Ascending aorta (tissue), 2 donors: ENCODE results near the gene SLC22A23. TPM values are rescaled to one million over a fixed set of nuclear protein-coding genes. Genes with fewer than 3 reads are reported as not detected.

Source experiments
- DNase-seq, 2 donors: peaks; one replicate each; pipeline ENCODE4 v3.0.0-alpha.2; 2019; ENCODE audit warnings: low spot score in 2 of 2
- H3K27ac ChIP-seq, 2 donors: fragments of 200-600 bp; sonication (generic); one replicate each; pipeline ENCODE4 v1.5.1; 2016 to 2017; ENCODE audit warnings: mild to moderate bottlenecking in 1 of 2
- H3K27me3 ChIP-seq: fragments of 200-600 bp; sonication (generic); one replicate; pipeline ENCODE4 v1.5.1; 2017
- H3K36me3 ChIP-seq, 2 donors: fragments of 200-600 bp; sonication (generic); one replicate each; pipeline ENCODE4 v1.5.1; 2016
- H3K4me1 ChIP-seq, 2 donors: fragments of 200-600 bp; sonication (generic); one replicate each; pipeline ENCODE4 v1.5.1; 2016 to 2017; ENCODE audit warnings: mild to moderate bottlenecking in 1 of 2
- H3K4me3 ChIP-seq, 2 donors: fragments of 200-600 bp; sonication (generic); one replicate each; pipeline ENCODE4 v1.5.1; 2016 to 2017; ENCODE audit warnings: mild to moderate bottlenecking in 1 of 2
- H3K9me3 ChIP-seq, 2 donors: fragments of 200-600 bp; sonication (generic); one replicate each; pipeline ENCODE4 v1.5.1; 2016
- intact Hi-C: fragments of 100-400 bp; cut with DNase I; formaldehyde crosslinking; loops from one replicate; pipeline ENCODE4 v1.15.1; 2023
- total RNA-seq: library from RNA; depleted of rRNA; stranded (reverse); fragments of >200 nt; gene quantifications from one replicate; pipeline ENCODE4 v1.1.0, GENCODE V29; 2016
- TF ChIP-seq, protein P1 (sequence below), 3 experiments: fragments of 200-600 bp in 2 of 3; fragments of 450-650 bp in 1 of 3; sonication (generic) in 2 of 3; IDR thresholded peaks; one replicate each; pipeline ENCODE4 v1.5.1; 2016 to 2019; ENCODE audit warnings: antibody characterized with exemption in 3 of 3, mild to moderate bottlenecking in 1 of 3, moderate library complexity in 1 of 3

SLC22A23 gene
- total RNA-seq, 1 donor from 2014 or later = 42.0 TPM

DNA sequence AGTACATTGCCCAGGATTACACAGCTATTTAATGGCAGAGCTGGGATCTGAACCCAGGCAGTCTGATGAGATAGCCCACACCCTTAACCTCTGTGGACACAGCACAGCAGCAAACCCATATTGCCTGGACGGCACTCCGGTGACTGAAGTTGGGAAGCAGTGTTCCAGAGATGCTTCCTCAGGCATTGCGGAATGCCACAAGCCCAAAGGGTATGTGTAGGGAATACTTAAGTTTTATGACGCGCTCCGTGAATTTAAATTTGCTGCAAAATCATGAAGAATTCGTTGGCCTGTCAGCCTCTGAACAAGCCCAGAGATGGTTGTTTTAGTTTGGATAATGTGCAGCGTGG, 151.7 kb downstream of the SLC22A23 start:
- no peaks in the 10 kb centered on the region for H3K36me3 ChIP-seq
- H3K27me3 ChIP-seq = no peaks in the 10 kb centered on the region
- H3K4me3 ChIP-seq = no peak overlapping the region
- no peak for DNase-seq
- intact Hi-C loops = no loop called here
- no peaks in the 10 kb centered on the region for H3K4me1 ChIP-seq
- H3K9me3 ChIP-seq = no peaks in the 10 kb centered on the region
- H3K27ac ChIP-seq = no peak overlapping the region
- TF ChIP-seq, protein P1, sequence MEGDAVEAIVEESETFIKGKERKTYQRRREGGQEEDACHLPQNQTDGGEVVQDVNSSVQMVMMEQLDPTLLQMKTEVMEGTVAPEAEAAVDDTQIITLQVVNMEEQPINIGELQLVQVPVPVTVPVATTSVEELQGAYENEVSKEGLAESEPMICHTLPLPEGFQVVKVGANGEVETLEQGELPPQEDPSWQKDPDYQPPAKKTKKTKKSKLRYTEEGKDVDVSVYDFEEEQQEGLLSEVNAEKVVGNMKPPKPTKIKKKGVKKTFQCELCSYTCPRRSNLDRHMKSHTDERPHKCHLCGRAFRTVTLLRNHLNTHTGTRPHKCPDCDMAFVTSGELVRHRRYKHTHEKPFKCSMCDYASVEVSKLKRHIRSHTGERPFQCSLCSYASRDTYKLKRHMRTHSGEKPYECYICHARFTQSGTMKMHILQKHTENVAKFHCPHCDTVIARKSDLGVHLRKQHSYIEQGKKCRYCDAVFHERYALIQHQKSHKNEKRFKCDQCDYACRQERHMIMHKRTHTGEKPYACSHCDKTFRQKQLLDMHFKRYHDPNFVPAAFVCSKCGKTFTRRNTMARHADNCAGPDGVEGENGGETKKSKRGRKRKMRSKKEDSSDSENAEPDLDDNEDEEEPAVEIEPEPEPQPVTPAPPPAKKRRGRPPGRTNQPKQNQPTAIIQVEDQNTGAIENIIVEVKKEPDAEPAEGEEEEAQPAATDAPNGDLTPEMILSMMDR (IDR thresholded peaks at IDR 0.05) = no peak

DNA sequence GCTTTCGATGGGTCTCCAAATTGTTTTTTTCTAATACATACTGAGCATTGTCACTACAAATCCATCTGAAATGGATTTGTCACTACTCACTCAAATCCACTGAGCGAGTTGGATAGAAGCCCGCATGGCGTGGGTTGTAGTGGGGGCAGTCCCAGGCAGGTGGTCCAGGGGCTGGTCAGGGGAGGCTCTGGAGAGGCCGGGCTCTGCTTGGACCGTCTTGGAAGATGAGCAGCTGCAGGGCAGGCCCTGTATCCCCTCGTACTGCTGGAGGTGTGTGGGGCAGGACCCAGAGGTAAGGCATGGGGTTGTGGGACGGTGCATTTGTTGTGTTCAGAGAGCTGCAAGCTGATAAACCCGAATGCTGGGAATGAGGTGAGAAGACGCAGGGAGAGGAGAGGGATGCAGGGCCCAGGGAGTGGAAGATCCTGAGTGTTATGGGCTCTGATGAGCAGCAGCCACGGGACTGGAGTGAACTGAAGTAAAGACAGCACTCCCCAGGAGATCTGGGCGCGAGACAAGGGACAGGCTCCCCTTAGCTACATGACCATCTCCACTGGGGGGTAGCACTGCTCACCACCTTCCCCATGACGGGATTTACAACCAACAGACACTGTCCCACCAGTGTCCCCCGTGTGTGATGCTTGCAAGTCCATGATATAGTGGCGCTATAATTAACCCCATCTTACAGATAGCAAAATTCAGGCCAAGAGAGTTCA, 152.2 kb downstream of the SLC22A23 start:
- no peak overlapping the region for H3K27ac ChIP-seq
- TF ChIP-seq, protein P1 (IDR thresholded peaks at IDR 0.05) = no peak
- no peaks in the 10 kb centered on the region for H3K4me1 ChIP-seq

DNA sequence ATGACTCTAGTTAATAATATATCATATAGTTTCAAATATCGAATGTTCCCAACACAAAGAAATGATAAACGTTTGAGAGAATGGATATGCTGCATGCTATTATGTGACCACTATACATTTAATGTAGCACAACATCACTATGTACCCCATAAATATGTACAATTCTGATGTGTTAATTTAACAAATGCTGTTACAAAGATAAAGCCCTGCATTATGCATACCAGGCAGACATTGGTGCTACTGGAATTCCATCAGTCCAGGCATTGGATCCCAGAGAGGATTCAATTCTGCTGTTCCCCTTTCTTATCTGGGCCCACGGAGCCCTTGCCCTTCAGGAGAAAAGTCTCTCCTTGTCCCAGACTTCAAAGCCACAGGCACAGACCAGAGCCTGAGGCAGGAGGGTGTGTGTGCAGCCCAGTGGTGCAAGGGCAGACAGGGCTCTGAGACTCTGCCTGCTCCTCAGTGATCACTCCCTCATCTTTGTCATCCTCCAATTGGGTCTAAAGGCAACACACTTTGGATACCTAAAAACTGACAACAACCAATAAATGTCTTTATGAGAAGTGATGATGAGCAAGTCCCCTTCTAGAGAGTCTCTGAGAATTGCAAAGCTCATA, 152.9 kb downstream of the SLC22A23 start:
- Histone ChIP-seq H3K4me1 (no peaks in the 10 kb centered on the region), H3K27me3 (no peaks in the 10 kb centered on the region), H3K4me3 (no peak overlapping the region), H3K36me3 (no peaks in the 10 kb centered on the region), H3K27ac (no peak overlapping the region), H3K9me3 (no peaks in the 10 kb centered on the region)
- TF ChIP-seq, protein P1 (IDR thresholded peaks at IDR 0.05) = no peak
- DNase-seq = no peak
- intact Hi-C loops = no loop called here

More for the DNA sequence above, 152.2 kb downstream of the SLC22A23 start:
- intact Hi-C loops = no loop called here
- Histone ChIP-seq H3K9me3 (no peaks in the 10 kb centered on the region), H3K4me3 (no peak overlapping the region), H3K27me3 (no peaks in the 10 kb centered on the region), H3K36me3 (no peaks in the 10 kb centered on the region)
- no peak for DNase-seq

DNA sequence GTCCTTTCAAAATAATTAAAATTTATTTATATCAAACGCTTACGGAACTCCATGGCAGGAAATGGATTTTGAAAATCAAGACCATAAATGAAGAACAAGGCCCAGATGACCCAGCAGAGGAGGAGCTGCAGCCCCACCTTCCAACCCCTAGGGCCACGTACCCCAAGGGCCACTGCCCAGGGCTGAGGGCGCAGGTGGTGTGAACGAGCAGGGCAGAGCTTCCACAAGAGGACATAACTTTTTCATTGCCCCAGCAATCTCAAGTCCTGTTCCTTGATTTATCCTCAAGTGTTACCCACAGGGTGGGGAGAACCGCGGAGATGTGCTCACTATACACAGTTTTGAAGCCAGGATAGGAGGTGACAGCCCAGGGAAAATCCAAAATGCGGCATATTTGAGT, 155.3 kb downstream of the SLC22A23 start:
- Histone ChIP-seq H3K4me1 (no peaks in the 10 kb centered on the region), H3K9me3 (no peaks in the 10 kb centered on the region), H3K27ac (no peak overlapping the region), H3K36me3 (no peaks in the 10 kb centered on the region), H3K4me3 (no peak overlapping the region), H3K27me3 (no peaks in the 10 kb centered on the region)
- no peak for DNase-seq
- intact Hi-C loops = no loop called here
- TF ChIP-seq, protein P1 (IDR thresholded peaks at IDR 0.05) = no peak

DNA sequence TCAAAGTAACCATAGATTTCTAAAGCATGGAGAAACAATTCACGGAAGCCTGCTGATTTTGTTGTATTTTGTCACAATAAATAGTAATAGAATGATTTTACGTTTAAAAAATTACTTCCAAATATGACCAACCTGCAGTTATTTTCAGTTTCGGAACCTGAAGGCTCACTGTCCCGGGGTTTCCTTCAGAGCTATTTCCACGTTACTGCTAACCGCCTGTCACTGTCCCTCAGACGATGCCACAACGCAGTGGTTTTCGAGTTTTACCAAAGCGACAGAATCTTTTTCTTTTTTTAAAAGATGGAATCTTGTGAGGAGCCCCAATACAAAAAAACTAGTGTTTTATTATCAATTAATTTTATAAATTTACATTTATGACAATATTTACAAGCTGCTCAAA, 157.6 kb downstream of the SLC22A23 start:
- Histone ChIP-seq H3K9me3 (no peaks in the 10 kb centered on the region), H3K36me3 (no peaks in the 10 kb centered on the region), H3K4me3 (no peak overlapping the region), H3K27me3 (no peaks in the 10 kb centered on the region), H3K4me1 (no peaks in the 10 kb centered on the region), H3K27ac (no peak overlapping the region)
- DNase-seq = no peak
- TF ChIP-seq, protein P1 (IDR thresholded peaks at IDR 0.05) = no peak
- intact Hi-C loops = no loop called here
